Measurements from ENCODE around the gene MRPL24. TPM values are rescaled to one million over a fixed set of nuclear protein-coding genes. Genes with fewer than 3 reads are reported as not detected.

The MRPL24 gene
- total and polyA plus RNA-seq, 2 of the 4 experiments (the other 2 are of a cell fraction): 68.8 to 99.5 TPM

GRCh38 chr1:156747742-156748669 lies 7.1 kb upstream of the MRPL24 start:
- no peaks in the 10 kb centered on the region for H3K27me3 ChIP-seq (ENCODE audit: control insufficient read depth, insufficient read depth, low read length)
- peaks cover 34% of the 10 kb centered on the region for H3K4me1 ChIP-seq (ENCODE audit: control insufficient read depth, insufficient read depth, low read length)
- H3K36me3 ChIP-seq (ENCODE audit: control insufficient read depth, insufficient read depth, low read length): peaks cover 16% of the 10 kb centered on the region
- H3K14ac ChIP-seq (replicated peaks; ENCODE audit: low read depth, low read length): peak overlapping the region; percentile 99
- 11% methylated on average over 1 of the region's 8 CpGs; no CpG with 5 or more reads in 1 of the 2 experiments for WGBS, 2 experiments (ENCODE audit: extremely low coverage in 2 of 2, insufficient read length in 1 of 2)
- H3K79me1 ChIP-seq (ENCODE audit: low read depth in 1 of 2, low read length in 2 of 2): peaks cover 16 to 69% of the 10 kb centered on the region in 2 experiments
- H2AFZ ChIP-seq (replicated peaks; ENCODE audit: low read length, poor library complexity): peak overlapping the region; percentile 79
- BruUV-seq (replicated peaks): no TSS peak
- in situ Hi-C loops (cut with MboI; ENCODE audit: low sequenced_read_pairs): no loop called here
- peak overlapping the region; percentile 93 to 96 for H4K8ac ChIP-seq (ENCODE audit: low read depth in 2 of 2, low read length in 2 of 2)
- H2AK5ac ChIP-seq (ENCODE audit: low read depth, low read length): peak overlapping the region; percentile 83
- POLR2A ChIA-PET (ENCODE audit: unreplicated experiment): no interaction called here
- H3K4me2 ChIP-seq (ENCODE audit: low read depth, low read length): peak overlapping the region; percentile 93
- H2BK120ac ChIP-seq (ENCODE audit: low read depth, low read length): peak overlapping the region; percentile 95
- H4K91ac ChIP-seq (ENCODE audit: insufficient read depth, low read depth, low read length): peak overlapping the region; percentile 99
- peak overlapping the region; percentile 97 for H2BK15ac ChIP-seq (ENCODE audit: low read depth, low read length)
- no peaks in the 10 kb centered on the region for H3K9me3 ChIP-seq (ENCODE audit: control insufficient read depth, insufficient read depth, low read length)
- peak overlapping the region; percentile 74 for H2BK20ac ChIP-seq (ENCODE audit: low read depth, low read length)
- DNase-seq: no peak
- H3K27ac ChIP-seq (ENCODE audit: insufficient read depth, low read length): peak overlapping the region; percentile 95
- H3K9me1 ChIP-seq (ENCODE audit: insufficient read depth, low read length): peaks cover 25% of the 10 kb centered on the region; the same call in 1 of the 2 replicates
- CTCF ChIA-PET: interaction anchor here (1.0 to 1.1 kb wide), 2 partner anchors 18 to 20 kb away, joined by 3 to 4 read pairs; partner anchors contain the start of gene METTL25B
- ATAC-seq (ENCODE audit: low read depth): no peak
- intact Hi-C loops (cut with micrococcal nuclease): no loop called here
- peak overlapping the region; percentile 78 for H3K9ac ChIP-seq (ENCODE audit: low read depth, low read length)
- H3K4ac ChIP-seq (ENCODE audit: low read depth, low read length): peak overlapping the region; percentile 98
- H3K23ac ChIP-seq (ENCODE audit: low read depth, low read length): peak overlapping the region; percentile 97
- dilution Hi-C loops (cut with HindIII; ENCODE audit: low sequenced_read_pairs, unreplicated experiment): no loop called here
- H3K56ac ChIP-seq (ENCODE audit: extremely low read depth, insufficient read depth, low read length): peak overlapping the region; percentile 92
- H3K4me3 ChIP-seq (ENCODE audit: insufficient read depth, low read depth, low read length): peak overlapping the region; percentile 34
- peak overlapping the region; percentile 74 for H3K18ac ChIP-seq (ENCODE audit: low read depth, low read length)
- H2AK9ac ChIP-seq (replicated peaks; ENCODE audit: low read depth, low read length, poor library complexity): peak overlapping the region; percentile 100
- 0 out of 2 replicates have a peak, but pooled peaks cover 11% of the 10 kb centered on the region for H4K20me1 ChIP-seq (ENCODE audit: insufficient read depth, low read length)
- peak overlapping the region; percentile 98 for H2BK5ac ChIP-seq (ENCODE audit: low read depth, low read length, poor library complexity, severe bottlenecking)
- H4K5ac ChIP-seq (ENCODE audit: low read depth, low read length): peak overlapping the region; percentile 90
- no peak for TF ChIP-seq CEBPB (IDR thresholded peaks at IDR 0.05; ENCODE audit: low read depth, low read length)
- no peak for TF ChIP-seq ELK1 (IDR thresholded peaks at IDR 0.05; ENCODE audit: borderline replicate concordance, low read depth, low read length)
- no peak for TF ChIP-seq CHD1 (IDR thresholded peaks at IDR 0.05; ENCODE audit: low read depth, low read length)
- TF ChIP-seq RFX5 (IDR thresholded peaks at IDR 0.05; ENCODE audit: low read depth, low read length): no peak
- no peak for TF ChIP-seq FOS (IDR thresholded peaks at IDR 0.05; ENCODE audit: low read depth, low read length)
- TF ChIP-seq BHLHE40 (IDR thresholded peaks at IDR 0.05; ENCODE audit: low read depth, low read length): no peak
- TF ChIP-seq NFE2L2 (IDR thresholded peaks at IDR 0.05; ENCODE audit: low read depth, low read length): no peak
- no peak for TF ChIP-seq POLR2A (IDR thresholded peaks at IDR 0.05; ENCODE audit: low read depth, low read length)
- TF ChIP-seq MXI1 (IDR thresholded peaks at IDR 0.05; ENCODE audit: borderline replicate concordance, low read depth, low read length): no peak
- no peak for TF ChIP-seq CTCF (conservative IDR thresholded peaks at IDR 0.05; ENCODE audit: low read depth, low read length)
- TF ChIP-seq RCOR1 (IDR thresholded peaks at IDR 0.05; ENCODE audit: insufficient replicate concordance, low read length): no peak
- TF ChIP-seq RAD21 (IDR thresholded peaks at IDR 0.05; ENCODE audit: low read length): no peak
- no peak for TF ChIP-seq SMC3 (IDR thresholded peaks at IDR 0.05; ENCODE audit: low read depth, low read length)
- no peak for TF ChIP-seq MAFK (IDR thresholded peaks at IDR 0.05; ENCODE audit: low read depth, low read length)
- TF ChIP-seq MAZ (IDR thresholded peaks at IDR 0.05; ENCODE audit: borderline replicate concordance, low read depth, low read length): no peak

Data from IMR-90 (cell line).